WTC11 (cell line): ENCODE results near the gene VSIR. TPM values are rescaled to one million over a fixed set of nuclear protein-coding genes. Genes with fewer than 3 reads are reported as not detected.

Source experiments
- ATAC-seq: fragments of 200-7000 bp; cut with Tn5 transposase; 2 replicates; pipeline ENCODE4 v1.10.0; 2021; ENCODE audit warnings: mild to moderate bottlenecking, moderate library complexity
- CTCF ChIA-PET: fragments of 300-600 bp; sonication (Branson Sonifier 250); formaldehyde crosslinking; loops from one replicate; lab custom pipeline; 2021; ENCODE audit warnings: antibody characterized with exemption; lab: Charles Lee
- POLR2A ChIA-PET: fragments of 350-600 bp; sonication (Branson Sonifier 250); formaldehyde crosslinking; loops from one replicate; lab custom pipeline; 2021; ENCODE audit warnings: antibody characterized with exemption; lab: Charles Lee
- DNase-seq: peaks from one replicate; pipeline ENCODE4 v3.0.0; 2021; ENCODE audit warnings: low spot score
- H3K27ac Mint-ChIP-seq: 2 replicates; pipeline ENCODE4 v1.8.0; 2021; ENCODE audit warnings: mixed read lengths
- H3K27me3 Mint-ChIP-seq: 2 replicates; pipeline ENCODE4 v1.8.0; 2021; ENCODE audit warnings: low read depth, mild to moderate bottlenecking, moderate library complexity, mixed read lengths
- H3K36me3 Mint-ChIP-seq: 2 replicates; pipeline ENCODE4 v1.8.0; 2021; ENCODE audit warnings: mixed read lengths
- H3K4me1 Mint-ChIP-seq: 2 replicates; pipeline ENCODE4 v1.8.0; 2022; ENCODE audit warnings: mixed read lengths
- H3K4me3 Mint-ChIP-seq: 2 replicates; pipeline ENCODE4 v1.8.0; 2021; ENCODE audit warnings: mild to moderate bottlenecking, moderate library complexity, mixed read lengths
- H3K9me3 Mint-ChIP-seq: 2 replicates; pipeline ENCODE4 v1.8.0; 2021; ENCODE audit warnings: mixed read lengths
- ELF4 ChIP-seq: sonication (generic); formaldehyde crosslinking; IDR thresholded peaks from 2 replicates; pipeline ENCODE4 v1.8.1; 2022; ENCODE audit warnings: low read depth, mild to moderate bottlenecking, moderate library complexity, missing genetic modification reagents
- HMGA2 ChIP-seq: fragments of 250-450 bp; sonication (Bioruptor Pico); IDR thresholded peaks from 2 replicates; pipeline ENCODE4 v1.4.0; 2021; ENCODE audit warnings: mild to moderate bottlenecking, moderate library complexity
- NFE2L1 ChIP-seq: sonication (generic); formaldehyde crosslinking; IDR thresholded peaks from 2 replicates; pipeline ENCODE4 v1.8.1; 2023; ENCODE audit warnings: missing genetic modification reagents
- RELA ChIP-seq: sonication (generic); formaldehyde crosslinking; IDR thresholded peaks from 2 replicates; pipeline ENCODE4 v1.8.1; 2022; ENCODE audit warnings: missing genetic modification reagents, mild to moderate bottlenecking, borderline replicate concordance
- SMAD3 ChIP-seq: sonication (generic); formaldehyde crosslinking; IDR thresholded peaks from 2 replicates; pipeline ENCODE4 v1.8.0; 2022; ENCODE audit warnings: missing genetic modification reagents, mild to moderate bottlenecking, borderline replicate concordance
- ZNF423 ChIP-seq: fragments of 250-450 bp; sonication (Bioruptor Pico); IDR thresholded peaks from 2 replicates; pipeline ENCODE4 v2.1.2; 2022; ENCODE audit warnings: mild to moderate bottlenecking, moderate library complexity
- ZNF671 ChIP-seq: fragments of 250-450 bp; sonication (Bioruptor Pico); IDR thresholded peaks from 2 replicates; pipeline ENCODE4 v1.8.0; 2021; ENCODE audit warnings: mild to moderate bottlenecking
- total RNA-seq: library from RNA; stranded (reverse); gene quantifications from 3 replicates; pipeline ENCODE4 v1.2.3, GENCODE V29; 2021
- TF ChIP-seq, protein P1 (sequence below): sonication (generic); formaldehyde crosslinking; IDR thresholded peaks from 2 replicates; pipeline ENCODE4 v1.8.0; 2022; ENCODE audit warnings: missing genetic modification reagents
- TF ChIP-seq, protein P2 (sequence below): fragments of 200-600 bp; IDR thresholded peaks from 2 replicates; pipeline ENCODE4 v1.8.0; 2022; ENCODE audit warnings: antibody characterized with exemption
- TF ChIP-seq, protein P3 (sequence below): sonication (generic); formaldehyde crosslinking; IDR thresholded peaks from 2 replicates; pipeline ENCODE4 v1.8.1; 2023; ENCODE audit warnings: mild to moderate bottlenecking, moderate library complexity, missing genetic modification reagents
- TF ChIP-seq, protein P4 (sequence below): fragments of 250-450 bp; sonication (Bioruptor Pico); IDR thresholded peaks from 2 replicates; pipeline ENCODE4 v1.9.0; 2021; ENCODE audit warnings: mild to moderate bottlenecking, borderline replicate concordance
- TF ChIP-seq, protein P5 (sequence below): sonication (generic); formaldehyde crosslinking; IDR thresholded peaks from 2 replicates; pipeline ENCODE4 v1.8.1; 2022; ENCODE audit warnings: low read depth, missing genetic modification reagents, borderline replicate concordance
- TF ChIP-seq, protein P6 (sequence below): sonication (generic); formaldehyde crosslinking; IDR thresholded peaks from 2 replicates; pipeline ENCODE4 v1.8.1; 2023; ENCODE audit warnings: mild to moderate bottlenecking, missing genetic modification reagents

Gene VSIR
- total RNA-seq, 1 experiment from 2014 or later = 0.74 TPM

DNA sequence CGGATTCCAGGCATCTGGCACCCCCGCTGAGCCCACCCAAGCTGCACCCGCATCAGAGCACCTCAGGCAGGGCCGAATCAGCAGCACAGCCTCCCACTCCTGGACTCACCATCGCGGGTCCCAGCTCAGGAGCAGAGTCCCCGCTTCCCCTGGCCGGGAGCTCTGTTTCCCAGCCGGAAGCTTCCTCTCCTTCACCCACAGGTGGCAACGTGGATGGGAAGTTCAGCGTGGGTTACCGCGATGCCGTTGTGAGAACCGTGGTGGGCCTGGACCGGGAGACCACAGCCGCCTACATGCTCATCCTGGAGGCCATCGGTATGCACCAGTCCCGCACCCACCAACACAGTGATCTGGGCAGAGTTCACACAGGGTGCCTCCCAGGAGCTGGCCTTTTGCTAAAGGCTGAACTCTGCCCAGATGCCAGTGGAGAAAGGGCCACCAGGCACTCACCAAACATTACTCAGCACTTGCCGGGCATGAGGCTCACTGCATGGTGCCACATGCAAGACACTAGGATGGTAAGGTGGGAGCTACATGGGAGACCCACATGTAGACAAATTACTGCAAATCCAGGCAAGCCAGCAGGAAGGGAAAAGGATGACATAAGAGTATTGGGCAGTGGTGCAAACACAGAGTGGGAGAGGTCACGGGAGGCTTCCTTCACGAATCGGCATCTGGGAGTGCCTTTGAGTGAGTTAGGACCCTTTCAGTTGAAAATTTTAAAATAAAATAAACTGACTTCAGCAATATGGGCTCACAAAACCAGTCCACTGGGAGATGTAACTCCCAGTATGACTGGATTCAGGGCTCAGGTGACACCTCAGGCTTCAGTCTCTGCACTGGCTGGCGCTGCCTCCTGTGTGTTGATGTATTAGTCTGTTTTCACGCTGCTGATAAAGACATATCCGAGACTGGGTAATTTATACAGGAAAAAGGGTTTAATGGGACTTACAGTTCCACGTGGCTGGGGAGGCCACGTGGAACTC lies 64.1 kb downstream of the VSIR start (continued):
- TF ChIP-seq, protein P1, sequence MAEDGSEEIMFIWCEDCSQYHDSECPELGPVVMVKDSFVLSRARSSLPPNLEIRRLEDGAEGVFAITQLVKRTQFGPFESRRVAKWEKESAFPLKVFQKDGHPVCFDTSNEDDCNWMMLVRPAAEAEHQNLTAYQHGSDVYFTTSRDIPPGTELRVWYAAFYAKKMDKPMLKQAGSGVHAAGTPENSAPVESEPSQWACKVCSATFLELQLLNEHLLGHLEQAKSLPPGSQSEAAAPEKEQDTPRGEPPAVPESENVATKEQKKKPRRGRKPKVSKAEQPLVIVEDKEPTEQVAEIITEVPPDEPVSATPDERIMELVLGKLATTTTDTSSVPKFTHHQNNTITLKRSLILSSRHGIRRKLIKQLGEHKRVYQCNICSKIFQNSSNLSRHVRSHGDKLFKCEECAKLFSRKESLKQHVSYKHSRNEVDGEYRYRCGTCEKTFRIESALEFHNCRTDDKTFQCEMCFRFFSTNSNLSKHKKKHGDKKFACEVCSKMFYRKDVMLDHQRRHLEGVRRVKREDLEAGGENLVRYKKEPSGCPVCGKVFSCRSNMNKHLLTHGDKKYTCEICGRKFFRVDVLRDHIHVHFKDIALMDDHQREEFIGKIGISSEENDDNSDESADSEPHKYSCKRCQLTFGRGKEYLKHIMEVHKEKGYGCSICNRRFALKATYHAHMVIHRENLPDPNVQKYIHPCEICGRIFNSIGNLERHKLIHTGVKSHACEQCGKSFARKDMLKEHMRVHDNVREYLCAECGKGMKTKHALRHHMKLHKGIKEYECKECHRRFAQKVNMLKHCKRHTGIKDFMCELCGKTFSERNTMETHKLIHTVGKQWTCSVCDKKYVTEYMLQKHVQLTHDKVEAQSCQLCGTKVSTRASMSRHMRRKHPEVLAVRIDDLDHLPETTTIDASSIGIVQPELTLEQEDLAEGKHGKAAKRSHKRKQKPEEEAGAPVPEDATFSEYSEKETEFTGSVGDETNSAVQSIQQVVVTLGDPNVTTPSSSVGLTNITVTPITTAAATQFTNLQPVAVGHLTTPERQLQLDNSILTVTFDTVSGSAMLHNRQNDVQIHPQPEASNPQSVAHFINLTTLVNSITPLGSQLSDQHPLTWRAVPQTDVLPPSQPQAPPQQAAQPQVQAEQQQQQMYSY (CRISPR knock-in tag) = no peak
- TF ChIP-seq SMAD3 (CRISPR knock-in tag) = no peak

DNA sequence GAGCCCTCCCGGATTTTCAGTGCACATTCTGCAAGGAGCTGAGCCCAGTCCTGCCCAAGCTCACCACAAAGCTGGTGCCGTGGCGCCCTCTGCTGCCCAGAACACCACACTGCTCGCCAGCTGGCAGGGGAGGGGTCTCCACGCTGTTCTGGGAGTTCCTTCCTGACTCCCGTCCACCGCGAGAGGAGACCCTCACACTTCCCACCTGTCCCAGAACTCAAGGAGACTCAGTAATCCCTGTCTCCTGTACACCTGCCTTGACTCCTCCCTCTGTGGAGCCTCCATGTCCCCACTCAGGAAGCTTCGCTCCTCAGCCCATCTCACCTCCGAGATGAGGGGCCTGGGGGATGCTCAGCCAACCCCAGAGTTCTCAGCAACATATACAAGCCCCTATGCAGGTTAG lies 65.0 kb downstream of the VSIR start:
- ATAC-seq = peak; percentile 94
- no peaks in the 10 kb centered on the region; the same call in 1 of the 2 replicates for H3K27me3 Mint-ChIP-seq
- no peaks in the 10 kb centered on the region for H3K36me3 Mint-ChIP-seq
- no peak overlapping the region; the same call in 1 of the 2 replicates for H3K4me3 Mint-ChIP-seq
- H3K9me3 Mint-ChIP-seq = no peaks in the 10 kb centered on the region
- POLR2A ChIA-PET = interaction anchor here (1.0 kb wide), 2 partner anchors 38 to 565 kb away, joined by 3 read pairs; no protein-coding TSS in a partner anchor
- CTCF ChIA-PET = interaction anchor here (0.6 to 5.9 kb wide), 80 partner anchors 11 to 404 kb away, joined by 3 to 158 read pairs (median 4); partner anchors contain the start of genes C10orf105, CDH23, SLC29A3 and VSIR
- no peak overlapping the region for H3K27ac Mint-ChIP-seq
- peaks cover 4% of the 10 kb centered on the region for H3K4me1 Mint-ChIP-seq
- TF ChIP-seq, protein P2, sequence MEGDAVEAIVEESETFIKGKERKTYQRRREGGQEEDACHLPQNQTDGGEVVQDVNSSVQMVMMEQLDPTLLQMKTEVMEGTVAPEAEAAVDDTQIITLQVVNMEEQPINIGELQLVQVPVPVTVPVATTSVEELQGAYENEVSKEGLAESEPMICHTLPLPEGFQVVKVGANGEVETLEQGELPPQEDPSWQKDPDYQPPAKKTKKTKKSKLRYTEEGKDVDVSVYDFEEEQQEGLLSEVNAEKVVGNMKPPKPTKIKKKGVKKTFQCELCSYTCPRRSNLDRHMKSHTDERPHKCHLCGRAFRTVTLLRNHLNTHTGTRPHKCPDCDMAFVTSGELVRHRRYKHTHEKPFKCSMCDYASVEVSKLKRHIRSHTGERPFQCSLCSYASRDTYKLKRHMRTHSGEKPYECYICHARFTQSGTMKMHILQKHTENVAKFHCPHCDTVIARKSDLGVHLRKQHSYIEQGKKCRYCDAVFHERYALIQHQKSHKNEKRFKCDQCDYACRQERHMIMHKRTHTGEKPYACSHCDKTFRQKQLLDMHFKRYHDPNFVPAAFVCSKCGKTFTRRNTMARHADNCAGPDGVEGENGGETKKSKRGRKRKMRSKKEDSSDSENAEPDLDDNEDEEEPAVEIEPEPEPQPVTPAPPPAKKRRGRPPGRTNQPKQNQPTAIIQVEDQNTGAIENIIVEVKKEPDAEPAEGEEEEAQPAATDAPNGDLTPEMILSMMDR = peak; percentile 84
- TF ChIP-seq, protein P3, sequence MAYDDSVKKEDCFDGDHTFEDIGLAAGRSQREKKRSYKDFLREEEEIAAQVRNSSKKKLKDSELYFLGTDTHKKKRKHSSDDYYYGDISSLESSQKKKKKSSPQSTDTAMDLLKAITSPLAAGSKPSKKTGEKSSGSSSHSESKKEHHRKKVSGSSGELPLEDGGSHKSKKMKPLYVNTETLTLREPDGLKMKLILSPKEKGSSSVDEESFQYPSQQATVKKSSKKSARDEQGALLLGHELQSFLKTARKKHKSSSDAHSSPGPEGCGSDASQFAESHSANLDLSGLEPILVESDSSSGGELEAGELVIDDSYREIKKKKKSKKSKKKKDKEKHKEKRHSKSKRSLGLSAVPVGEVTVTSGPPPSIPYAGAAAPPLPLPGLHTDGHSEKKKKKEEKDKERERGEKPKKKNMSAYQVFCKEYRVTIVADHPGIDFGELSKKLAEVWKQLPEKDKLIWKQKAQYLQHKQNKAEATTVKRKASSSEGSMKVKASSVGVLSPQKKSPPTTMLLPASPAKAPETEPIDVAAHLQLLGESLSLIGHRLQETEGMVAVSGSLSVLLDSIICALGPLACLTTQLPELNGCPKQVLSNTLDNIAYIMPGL (CRISPR knock-in tag) = 0 out of 2 replicates have a peak, but pooled peaks have one; percentile 24
- TF ChIP-seq, protein P4, sequence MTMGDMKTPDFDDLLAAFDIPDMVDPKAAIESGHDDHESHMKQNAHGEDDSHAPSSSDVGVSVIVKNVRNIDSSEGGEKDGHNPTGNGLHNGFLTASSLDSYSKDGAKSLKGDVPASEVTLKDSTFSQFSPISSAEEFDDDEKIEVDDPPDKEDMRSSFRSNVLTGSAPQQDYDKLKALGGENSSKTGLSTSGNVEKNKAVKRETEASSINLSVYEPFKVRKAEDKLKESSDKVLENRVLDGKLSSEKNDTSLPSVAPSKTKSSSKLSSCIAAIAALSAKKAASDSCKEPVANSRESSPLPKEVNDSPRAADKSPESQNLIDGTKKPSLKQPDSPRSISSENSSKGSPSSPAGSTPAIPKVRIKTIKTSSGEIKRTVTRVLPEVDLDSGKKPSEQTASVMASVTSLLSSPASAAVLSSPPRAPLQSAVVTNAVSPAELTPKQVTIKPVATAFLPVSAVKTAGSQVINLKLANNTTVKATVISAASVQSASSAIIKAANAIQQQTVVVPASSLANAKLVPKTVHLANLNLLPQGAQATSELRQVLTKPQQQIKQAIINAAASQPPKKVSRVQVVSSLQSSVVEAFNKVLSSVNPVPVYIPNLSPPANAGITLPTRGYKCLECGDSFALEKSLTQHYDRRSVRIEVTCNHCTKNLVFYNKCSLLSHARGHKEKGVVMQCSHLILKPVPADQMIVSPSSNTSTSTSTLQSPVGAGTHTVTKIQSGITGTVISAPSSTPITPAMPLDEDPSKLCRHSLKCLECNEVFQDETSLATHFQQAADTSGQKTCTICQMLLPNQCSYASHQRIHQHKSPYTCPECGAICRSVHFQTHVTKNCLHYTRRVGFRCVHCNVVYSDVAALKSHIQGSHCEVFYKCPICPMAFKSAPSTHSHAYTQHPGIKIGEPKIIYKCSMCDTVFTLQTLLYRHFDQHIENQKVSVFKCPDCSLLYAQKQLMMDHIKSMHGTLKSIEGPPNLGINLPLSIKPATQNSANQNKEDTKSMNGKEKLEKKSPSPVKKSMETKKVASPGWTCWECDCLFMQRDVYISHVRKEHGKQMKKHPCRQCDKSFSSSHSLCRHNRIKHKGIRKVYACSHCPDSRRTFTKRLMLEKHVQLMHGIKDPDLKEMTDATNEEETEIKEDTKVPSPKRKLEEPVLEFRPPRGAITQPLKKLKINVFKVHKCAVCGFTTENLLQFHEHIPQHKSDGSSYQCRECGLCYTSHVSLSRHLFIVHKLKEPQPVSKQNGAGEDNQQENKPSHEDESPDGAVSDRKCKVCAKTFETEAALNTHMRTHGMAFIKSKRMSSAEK (CRISPR knock-in tag) = no peak
- peak; percentile 92 for DNase-seq

DNA sequence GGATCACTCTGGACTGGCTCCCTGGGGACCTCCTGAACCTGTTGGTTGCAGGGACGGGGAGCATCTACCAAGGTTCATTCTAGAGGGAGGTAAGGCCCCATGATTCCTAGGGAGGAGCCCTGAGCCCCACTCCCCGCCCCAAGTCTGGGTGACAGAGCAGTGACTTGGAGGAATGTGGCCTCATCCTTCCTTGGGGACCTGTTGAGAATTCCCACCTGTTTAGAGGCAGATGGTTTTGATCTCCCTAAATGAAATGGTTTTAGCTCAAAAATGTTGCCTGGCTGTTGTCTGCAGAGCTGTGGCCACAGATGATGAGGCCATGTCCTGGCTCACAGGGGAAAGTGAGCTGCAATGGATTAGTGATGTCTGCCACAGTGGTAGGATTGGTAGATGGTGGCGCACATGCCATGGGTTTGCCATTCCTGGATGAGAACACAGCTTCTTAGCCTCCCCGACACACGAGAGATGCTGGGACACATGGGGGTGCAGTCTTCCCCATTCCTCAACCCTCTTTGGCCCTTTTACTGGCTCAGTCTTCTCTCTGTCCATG lies 66.0 kb downstream of the VSIR start:
- Mint-ChIP-seq H3K4me3 (no peak overlapping the region), H3K27ac (no peak overlapping the region), H3K36me3 (no peaks in the 10 kb centered on the region), H3K9me3 (no peaks in the 10 kb centered on the region), H3K27me3 (no peaks in the 10 kb centered on the region; the same call in 1 of the 2 replicates), H3K4me1 (no peaks in the 10 kb centered on the region)
- DNase-seq (no peak), ATAC-seq (no peak)
- TF ChIP-seq, protein P5, sequence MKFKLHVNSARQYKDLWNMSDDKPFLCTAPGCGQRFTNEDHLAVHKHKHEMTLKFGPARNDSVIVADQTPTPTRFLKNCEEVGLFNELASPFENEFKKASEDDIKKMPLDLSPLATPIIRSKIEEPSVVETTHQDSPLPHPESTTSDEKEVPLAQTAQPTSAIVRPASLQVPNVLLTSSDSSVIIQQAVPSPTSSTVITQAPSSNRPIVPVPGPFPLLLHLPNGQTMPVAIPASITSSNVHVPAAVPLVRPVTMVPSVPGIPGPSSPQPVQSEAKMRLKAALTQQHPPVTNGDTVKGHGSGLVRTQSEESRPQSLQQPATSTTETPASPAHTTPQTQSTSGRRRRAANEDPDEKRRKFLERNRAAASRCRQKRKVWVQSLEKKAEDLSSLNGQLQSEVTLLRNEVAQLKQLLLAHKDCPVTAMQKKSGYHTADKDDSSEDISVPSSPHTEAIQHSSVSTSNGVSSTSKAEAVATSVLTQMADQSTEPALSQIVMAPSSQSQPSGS (CRISPR knock-in tag) = no peak
- TF ChIP-seq RELA (CRISPR knock-in tag) (no peak), ELF4 (CRISPR knock-in tag) (no peak), NFE2L1 (no peak), ZNF423 (no peak), HMGA2 (CRISPR knock-in tag) (no peak), ZNF671 (CRISPR knock-in tag) (no peak)
- TF ChIP-seq, protein P6, sequence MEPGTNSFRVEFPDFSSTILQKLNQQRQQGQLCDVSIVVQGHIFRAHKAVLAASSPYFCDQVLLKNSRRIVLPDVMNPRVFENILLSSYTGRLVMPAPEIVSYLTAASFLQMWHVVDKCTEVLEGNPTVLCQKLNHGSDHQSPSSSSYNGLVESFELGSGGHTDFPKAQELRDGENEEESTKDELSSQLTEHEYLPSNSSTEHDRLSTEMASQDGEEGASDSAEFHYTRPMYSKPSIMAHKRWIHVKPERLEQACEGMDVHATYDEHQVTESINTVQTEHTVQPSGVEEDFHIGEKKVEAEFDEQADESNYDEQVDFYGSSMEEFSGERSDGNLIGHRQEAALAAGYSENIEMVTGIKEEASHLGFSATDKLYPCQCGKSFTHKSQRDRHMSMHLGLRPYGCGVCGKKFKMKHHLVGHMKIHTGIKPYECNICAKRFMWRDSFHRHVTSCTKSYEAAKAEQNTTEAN (CRISPR knock-in tag) = no peak
- POLR2A ChIA-PET = no interaction called here
- CTCF ChIA-PET = interaction anchor here (0.8 to 5.9 kb wide), 46 partner anchors 12 to 398 kb away, joined by 3 to 158 read pairs (median 6); partner anchors contain the start of genes C10orf105, CDH23, SLC29A3 and VSIR
